Measurements from ENCODE around the gene IFT88. TPM values are rescaled to one million over a fixed set of nuclear protein-coding genes. Genes with fewer than 3 reads are reported as not detected.

The IFT88 gene
- total and polyA plus RNA-seq, 9 of the 15 experiments (the other 6 are each of a cell fraction or from before 2014, with no cell fraction given): 8.3 to 13.5 (median 10.0) TPM

DNA sequence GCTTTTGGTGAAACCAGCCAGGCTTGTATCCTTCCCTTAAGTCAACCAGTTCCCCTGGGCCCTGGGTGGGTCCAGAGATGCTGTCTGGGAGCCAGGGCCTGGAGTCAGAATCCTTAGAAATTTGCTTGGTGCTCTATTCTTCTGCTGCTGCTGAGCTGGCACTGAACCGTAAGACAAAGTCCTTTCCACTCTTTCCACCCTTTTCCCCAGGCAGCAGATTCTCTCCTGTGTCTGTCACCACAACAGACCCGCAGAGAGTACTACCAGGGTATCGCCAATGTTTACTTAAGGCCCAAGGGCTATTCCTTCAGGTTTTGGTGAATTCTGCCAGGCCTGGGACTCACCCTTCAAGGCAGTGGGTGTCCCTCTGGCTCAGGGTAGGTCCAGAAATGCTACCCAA is 12.2 kb downstream of the IFT88 start:
- FAIRE-seq: no peak
- no peaks in the 10 kb centered on the region for H3K4me1 ChIP-seq (replicated peaks in 1 of 2; ENCODE audit: control insufficient read depth in 2 of 2, insufficient read depth in 2 of 2, low read length in 2 of 2)
- H3K79me2 ChIP-seq (ENCODE audit: control insufficient read depth, insufficient read depth, low read length): no peaks in the 10 kb centered on the region
- no peaks in the 10 kb centered on the region for H3K27me3 ChIP-seq (ENCODE audit: control insufficient read depth in 2 of 2, insufficient read depth in 2 of 2, low read length in 2 of 2)
- in situ Hi-C loops (cut with MboI) (no loop called here), intact Hi-C loops (cut with micrococcal nuclease) (no loop called here)
- CTCF ChIA-PET (ENCODE audit: low intra/inter-chr PET ratio): no interaction called here
- no peaks in the 10 kb centered on the region for H3K9me1 ChIP-seq (ENCODE audit: control insufficient read depth, insufficient read depth, low read length)
- POLR2A ChIA-PET: no interaction called here
- no peak for ATAC-seq
- DNase-seq (ENCODE audit: extremely low read depth in 1 of 4, low spot score in 3 of 4): no peak
- H3K9ac ChIP-seq (ENCODE audit: insufficient read depth in 1 of 2, low read depth in 2 of 2, low read length in 2 of 2): no peak overlapping the region
- peaks cover 5% of the 10 kb centered on the region; the same call in 2 of the 3 replicates for H3K36me3 ChIP-seq (ENCODE audit: control insufficient read depth, insufficient read depth, low read length)
- WGBS (ENCODE audit: insufficient coverage, low coverage, missing lambda C conversion rate): 71% methylated on average over 3 of the region's 3 CpGs
- BruUV-seq (replicated peaks): no TSS peak
- H4K20me1 ChIP-seq (replicated peaks; ENCODE audit: control insufficient read depth, insufficient read depth, low read length): no peaks in the 10 kb centered on the region
- H3K4me2 ChIP-seq (ENCODE audit: insufficient read depth, low read length): no peak overlapping the region
- H3K9me3 ChIP-seq (replicated peaks; ENCODE audit: control insufficient read depth, insufficient read depth, low read depth, low read length): no peaks in the 10 kb centered on the region
- no peak overlapping the region for H3K27ac ChIP-seq (ENCODE audit: extremely low read depth, low read depth, low read length)
- H3K4me3 ChIP-seq: no peak overlapping the region
- no peak for TF ChIP-seq RBM22 (IDR thresholded peaks at IDR 0.05; ENCODE audit: low read depth, low read length, poor library complexity, severe bottlenecking)
- TF ChIP-seq, protein P1, sequence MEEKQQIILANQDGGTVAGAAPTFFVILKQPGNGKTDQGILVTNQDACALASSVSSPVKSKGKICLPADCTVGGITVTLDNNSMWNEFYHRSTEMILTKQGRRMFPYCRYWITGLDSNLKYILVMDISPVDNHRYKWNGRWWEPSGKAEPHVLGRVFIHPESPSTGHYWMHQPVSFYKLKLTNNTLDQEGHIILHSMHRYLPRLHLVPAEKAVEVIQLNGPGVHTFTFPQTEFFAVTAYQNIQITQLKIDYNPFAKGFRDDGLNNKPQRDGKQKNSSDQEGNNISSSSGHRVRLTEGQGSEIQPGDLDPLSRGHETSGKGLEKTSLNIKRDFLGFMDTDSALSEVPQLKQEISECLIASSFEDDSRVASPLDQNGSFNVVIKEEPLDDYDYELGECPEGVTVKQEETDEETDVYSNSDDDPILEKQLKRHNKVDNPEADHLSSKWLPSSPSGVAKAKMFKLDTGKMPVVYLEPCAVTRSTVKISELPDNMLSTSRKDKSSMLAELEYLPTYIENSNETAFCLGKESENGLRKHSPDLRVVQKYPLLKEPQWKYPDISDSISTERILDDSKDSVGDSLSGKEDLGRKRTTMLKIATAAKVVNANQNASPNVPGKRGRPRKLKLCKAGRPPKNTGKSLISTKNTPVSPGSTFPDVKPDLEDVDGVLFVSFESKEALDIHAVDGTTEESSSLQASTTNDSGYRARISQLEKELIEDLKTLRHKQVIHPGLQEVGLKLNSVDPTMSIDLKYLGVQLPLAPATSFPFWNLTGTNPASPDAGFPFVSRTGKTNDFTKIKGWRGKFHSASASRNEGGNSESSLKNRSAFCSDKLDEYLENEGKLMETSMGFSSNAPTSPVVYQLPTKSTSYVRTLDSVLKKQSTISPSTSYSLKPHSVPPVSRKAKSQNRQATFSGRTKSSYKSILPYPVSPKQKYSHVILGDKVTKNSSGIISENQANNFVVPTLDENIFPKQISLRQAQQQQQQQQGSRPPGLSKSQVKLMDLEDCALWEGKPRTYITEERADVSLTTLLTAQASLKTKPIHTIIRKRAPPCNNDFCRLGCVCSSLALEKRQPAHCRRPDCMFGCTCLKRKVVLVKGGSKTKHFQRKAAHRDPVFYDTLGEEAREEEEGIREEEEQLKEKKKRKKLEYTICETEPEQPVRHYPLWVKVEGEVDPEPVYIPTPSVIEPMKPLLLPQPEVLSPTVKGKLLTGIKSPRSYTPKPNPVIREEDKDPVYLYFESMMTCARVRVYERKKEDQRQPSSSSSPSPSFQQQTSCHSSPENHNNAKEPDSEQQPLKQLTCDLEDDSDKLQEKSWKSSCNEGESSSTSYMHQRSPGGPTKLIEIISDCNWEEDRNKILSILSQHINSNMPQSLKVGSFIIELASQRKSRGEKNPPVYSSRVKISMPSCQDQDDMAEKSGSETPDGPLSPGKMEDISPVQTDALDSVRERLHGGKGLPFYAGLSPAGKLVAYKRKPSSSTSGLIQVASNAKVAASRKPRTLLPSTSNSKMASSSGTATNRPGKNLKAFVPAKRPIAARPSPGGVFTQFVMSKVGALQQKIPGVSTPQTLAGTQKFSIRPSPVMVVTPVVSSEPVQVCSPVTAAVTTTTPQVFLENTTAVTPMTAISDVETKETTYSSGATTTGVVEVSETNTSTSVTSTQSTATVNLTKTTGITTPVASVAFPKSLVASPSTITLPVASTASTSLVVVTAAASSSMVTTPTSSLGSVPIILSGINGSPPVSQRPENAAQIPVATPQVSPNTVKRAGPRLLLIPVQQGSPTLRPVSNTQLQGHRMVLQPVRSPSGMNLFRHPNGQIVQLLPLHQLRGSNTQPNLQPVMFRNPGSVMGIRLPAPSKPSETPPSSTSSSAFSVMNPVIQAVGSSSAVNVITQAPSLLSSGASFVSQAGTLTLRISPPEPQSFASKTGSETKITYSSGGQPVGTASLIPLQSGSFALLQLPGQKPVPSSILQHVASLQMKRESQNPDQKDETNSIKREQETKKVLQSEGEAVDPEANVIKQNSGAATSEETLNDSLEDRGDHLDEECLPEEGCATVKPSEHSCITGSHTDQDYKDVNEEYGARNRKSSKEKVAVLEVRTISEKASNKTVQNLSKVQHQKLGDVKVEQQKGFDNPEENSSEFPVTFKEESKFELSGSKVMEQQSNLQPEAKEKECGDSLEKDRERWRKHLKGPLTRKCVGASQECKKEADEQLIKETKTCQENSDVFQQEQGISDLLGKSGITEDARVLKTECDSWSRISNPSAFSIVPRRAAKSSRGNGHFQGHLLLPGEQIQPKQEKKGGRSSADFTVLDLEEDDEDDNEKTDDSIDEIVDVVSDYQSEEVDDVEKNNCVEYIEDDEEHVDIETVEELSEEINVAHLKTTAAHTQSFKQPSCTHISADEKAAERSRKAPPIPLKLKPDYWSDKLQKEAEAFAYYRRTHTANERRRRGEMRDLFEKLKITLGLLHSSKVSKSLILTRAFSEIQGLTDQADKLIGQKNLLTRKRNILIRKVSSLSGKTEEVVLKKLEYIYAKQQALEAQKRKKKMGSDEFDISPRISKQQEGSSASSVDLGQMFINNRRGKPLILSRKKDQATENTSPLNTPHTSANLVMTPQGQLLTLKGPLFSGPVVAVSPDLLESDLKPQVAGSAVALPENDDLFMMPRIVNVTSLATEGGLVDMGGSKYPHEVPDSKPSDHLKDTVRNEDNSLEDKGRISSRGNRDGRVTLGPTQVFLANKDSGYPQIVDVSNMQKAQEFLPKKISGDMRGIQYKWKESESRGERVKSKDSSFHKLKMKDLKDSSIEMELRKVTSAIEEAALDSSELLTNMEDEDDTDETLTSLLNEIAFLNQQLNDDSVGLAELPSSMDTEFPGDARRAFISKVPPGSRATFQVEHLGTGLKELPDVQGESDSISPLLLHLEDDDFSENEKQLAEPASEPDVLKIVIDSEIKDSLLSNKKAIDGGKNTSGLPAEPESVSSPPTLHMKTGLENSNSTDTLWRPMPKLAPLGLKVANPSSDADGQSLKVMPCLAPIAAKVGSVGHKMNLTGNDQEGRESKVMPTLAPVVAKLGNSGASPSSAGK (IDR thresholded peaks at IDR 0.05): no peak
- TF ChIP-seq PHF21A (IDR thresholded peaks at IDR 0.05; ENCODE audit: borderline replicate concordance, low read depth): no peak
- TF ChIP-seq ZNF699 (CRISPR knock-in tag; IDR thresholded peaks at IDR 0.05; ENCODE audit: insufficient replicate concordance): no peak
- H2AFZ ChIP-seq (ENCODE audit: low read depth, low read length): no peak overlapping the region

Data from K562 (cell line).